Breast epithelium (tissue), 3 donors: ENCODE measurements around the gene ADORA2B.

ENCODE experiments used
- POLR2A ChIP-seq: fragments of 450-650 bp; IDR thresholded peaks from one replicate; pipeline ENCODE4 v1.6.1; 2016; ENCODE audit warnings: antibody characterized with exemption, mild to moderate bottlenecking, moderate library complexity
- POLR2AphosphoS5 ChIP-seq, 3 donors: sonication (generic); formaldehyde crosslinking; IDR thresholded peaks; one replicate each; pipeline ENCODE4 v1.6.1; 2017; ENCODE audit warnings: antibody characterized with exemption in 3 of 3
- TF ChIP-seq, protein P1 (sequence below), 3 donors: fragments of 450-650 bp; IDR thresholded peaks; one replicate each; pipeline ENCODE4 v1.5.1; 2016 to 2017; ENCODE audit warnings: antibody characterized with exemption in 3 of 3, mild to moderate bottlenecking in 3 of 3, moderate library complexity in 3 of 3

DNA sequence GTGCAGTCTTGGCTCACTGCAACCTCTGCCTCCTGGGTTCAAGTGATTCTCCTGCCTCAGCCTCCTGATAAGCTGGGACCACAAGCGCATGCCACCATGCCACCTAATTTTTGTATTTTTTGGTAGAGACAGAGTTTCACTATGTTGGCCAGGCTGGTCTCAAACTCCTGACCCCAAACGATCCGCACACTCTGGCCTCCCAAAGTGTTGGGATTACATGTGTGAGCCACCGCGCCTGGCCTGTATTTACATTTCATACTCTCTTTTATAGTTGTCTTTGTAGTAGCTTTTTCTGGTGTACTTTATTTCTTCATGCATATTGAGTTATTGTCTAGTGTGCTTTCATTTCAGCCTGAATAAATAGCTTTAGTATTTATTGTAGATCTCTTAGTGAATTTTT lies 10.1 kb upstream of the ADORA2B start:
- TF ChIP-seq, protein P1, sequence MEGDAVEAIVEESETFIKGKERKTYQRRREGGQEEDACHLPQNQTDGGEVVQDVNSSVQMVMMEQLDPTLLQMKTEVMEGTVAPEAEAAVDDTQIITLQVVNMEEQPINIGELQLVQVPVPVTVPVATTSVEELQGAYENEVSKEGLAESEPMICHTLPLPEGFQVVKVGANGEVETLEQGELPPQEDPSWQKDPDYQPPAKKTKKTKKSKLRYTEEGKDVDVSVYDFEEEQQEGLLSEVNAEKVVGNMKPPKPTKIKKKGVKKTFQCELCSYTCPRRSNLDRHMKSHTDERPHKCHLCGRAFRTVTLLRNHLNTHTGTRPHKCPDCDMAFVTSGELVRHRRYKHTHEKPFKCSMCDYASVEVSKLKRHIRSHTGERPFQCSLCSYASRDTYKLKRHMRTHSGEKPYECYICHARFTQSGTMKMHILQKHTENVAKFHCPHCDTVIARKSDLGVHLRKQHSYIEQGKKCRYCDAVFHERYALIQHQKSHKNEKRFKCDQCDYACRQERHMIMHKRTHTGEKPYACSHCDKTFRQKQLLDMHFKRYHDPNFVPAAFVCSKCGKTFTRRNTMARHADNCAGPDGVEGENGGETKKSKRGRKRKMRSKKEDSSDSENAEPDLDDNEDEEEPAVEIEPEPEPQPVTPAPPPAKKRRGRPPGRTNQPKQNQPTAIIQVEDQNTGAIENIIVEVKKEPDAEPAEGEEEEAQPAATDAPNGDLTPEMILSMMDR (IDR thresholded peaks at IDR 0.05), result no peak
- TF ChIP-seq POLR2AphosphoS5 (IDR thresholded peaks at IDR 0.05) (no peak), POLR2A (no peak)
